Astrocyte of the cerebellum (primary cell): ENCODE data around the gene SEPTIN5.

ENCODE experiments used
- DNase-seq: peaks from one replicate; pipeline ENCODE4 v3.0.0-alpha.2; 2011; ENCODE audit warnings: low read depth
- H3K4me3 ChIP-seq: 2 replicates; pipeline ENCODE4 v1.5.1; 2011; ENCODE audit warnings: mild to moderate bottlenecking, low read depth, low read length, moderate library complexity
- in situ Hi-C: cut with HindIII; loops from 2 replicates; pipeline ENCODE4 v1.10.0; 2017; ENCODE audit warnings: low sequenced_read_pairs
- TF ChIP-seq, protein P1 (sequence below): IDR thresholded peaks from 2 replicates; pipeline ENCODE4 v1.5.1; 2012; ENCODE audit warnings: low read length, low read depth, moderate library complexity, mild to moderate bottlenecking; ENCODE audit errors: missing control alignments

SEPTIN5 gene

DNA sequence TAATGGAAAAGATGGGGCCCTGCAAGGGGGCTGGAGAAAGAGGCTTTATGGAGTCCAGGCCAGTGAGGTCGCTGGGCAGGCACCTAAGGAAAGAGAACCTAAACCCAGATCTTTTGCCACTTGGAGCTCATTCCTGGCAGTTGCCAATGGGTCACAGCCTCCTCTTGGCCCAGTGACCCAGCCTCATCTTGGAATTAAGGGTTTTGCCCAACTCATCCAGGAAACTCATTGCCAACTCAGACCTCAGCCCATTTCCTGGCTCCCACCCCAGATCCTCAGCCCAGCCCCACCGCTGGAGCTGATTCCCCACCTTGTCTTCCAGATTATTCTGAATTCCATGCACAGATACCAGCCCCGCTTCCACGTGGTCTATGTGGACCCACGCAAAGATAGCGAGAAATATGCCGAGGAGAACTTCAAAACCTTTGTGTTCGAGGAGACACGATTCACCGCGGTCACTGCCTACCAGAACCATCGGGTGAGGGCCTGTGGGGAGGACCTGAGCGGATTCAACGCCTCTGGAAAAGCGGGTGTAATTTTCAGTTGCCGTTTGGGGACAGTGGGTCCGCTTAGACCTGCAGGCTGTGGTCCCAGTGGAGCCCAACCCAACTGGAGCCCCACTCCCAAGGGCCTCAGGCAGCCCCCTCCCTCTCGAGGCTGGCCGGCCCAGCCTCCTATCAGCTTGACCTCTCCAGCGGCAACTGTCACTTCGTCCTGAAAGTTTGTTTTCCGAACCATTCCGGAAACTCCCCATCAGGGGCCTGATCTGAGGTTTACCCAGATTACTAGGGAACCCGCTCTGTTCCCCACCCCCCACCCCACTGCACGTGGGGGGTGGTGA, 50.6 kb downstream of the SEPTIN5 start:
- in situ Hi-C loops, result no loop called here

DNA sequence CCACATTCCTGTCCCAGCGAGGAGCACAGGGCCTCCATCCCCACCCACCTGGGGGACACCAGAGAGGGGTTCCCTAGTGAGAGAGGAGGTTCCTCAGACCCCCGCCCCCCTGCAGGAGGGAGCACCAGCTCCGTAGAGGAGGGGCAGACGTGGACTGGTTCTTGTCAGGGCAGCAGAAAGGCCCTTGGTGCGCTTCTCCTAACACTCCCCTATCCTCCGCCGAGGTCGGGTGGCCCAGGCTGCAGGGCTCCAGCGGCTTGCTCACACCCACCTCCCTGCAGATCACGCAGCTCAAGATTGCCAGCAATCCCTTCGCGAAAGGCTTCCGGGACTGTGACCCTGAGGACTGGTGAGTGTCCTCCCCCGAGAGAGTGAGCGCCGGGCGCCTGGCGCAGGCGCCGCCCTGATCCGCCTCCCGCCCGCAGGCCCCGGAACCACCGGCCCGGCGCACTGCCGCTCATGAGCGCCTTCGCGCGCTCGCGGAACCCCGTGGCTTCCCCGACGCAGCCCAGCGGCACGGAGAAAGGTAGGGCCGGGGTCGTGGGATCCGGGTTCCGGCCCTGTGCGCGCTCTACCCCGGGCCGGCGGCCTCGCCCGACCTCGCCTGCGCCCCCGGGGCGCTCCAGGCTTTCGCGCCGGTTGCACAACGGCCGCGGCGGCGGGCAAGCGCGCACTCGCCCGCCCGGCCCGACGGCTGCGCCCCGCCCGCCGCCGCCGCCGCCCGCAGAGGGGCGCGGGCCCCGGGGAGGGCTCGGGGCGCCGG, 51.4 kb downstream of the SEPTIN5 start:
- in situ Hi-C loops, result no loop called here
- H3K4me3 ChIP-seq, result no peak overlapping the region
- TF ChIP-seq, protein P1, sequence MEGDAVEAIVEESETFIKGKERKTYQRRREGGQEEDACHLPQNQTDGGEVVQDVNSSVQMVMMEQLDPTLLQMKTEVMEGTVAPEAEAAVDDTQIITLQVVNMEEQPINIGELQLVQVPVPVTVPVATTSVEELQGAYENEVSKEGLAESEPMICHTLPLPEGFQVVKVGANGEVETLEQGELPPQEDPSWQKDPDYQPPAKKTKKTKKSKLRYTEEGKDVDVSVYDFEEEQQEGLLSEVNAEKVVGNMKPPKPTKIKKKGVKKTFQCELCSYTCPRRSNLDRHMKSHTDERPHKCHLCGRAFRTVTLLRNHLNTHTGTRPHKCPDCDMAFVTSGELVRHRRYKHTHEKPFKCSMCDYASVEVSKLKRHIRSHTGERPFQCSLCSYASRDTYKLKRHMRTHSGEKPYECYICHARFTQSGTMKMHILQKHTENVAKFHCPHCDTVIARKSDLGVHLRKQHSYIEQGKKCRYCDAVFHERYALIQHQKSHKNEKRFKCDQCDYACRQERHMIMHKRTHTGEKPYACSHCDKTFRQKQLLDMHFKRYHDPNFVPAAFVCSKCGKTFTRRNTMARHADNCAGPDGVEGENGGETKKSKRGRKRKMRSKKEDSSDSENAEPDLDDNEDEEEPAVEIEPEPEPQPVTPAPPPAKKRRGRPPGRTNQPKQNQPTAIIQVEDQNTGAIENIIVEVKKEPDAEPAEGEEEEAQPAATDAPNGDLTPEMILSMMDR, result no peak
- DNase-seq, result no peak

More for the DNA sequence above, 50.6 kb downstream of the SEPTIN5 start:
- DNase-seq, result no peak
- H3K4me3 ChIP-seq, result no peak overlapping the region
- TF ChIP-seq, protein P1, result no peak

DNA sequence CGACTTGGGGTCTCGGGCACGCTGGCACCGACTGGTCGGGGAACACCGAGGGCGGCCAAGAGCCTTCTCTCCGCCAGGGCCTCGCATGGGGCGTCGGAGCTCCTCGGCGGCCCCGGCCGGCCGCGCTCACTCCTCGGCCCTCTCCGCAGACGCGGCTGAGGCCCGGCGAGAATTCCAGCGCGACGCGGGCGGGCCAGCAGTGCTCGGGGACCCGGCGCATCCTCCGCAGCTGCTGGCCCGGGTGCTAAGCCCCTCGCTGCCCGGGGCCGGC, 51.9 kb downstream of the SEPTIN5 start:
- in situ Hi-C loops, result no loop called here
- no peak for DNase-seq
- TF ChIP-seq, protein P1, result no peak
- no peak overlapping the region for H3K4me3 ChIP-seq

DNA sequence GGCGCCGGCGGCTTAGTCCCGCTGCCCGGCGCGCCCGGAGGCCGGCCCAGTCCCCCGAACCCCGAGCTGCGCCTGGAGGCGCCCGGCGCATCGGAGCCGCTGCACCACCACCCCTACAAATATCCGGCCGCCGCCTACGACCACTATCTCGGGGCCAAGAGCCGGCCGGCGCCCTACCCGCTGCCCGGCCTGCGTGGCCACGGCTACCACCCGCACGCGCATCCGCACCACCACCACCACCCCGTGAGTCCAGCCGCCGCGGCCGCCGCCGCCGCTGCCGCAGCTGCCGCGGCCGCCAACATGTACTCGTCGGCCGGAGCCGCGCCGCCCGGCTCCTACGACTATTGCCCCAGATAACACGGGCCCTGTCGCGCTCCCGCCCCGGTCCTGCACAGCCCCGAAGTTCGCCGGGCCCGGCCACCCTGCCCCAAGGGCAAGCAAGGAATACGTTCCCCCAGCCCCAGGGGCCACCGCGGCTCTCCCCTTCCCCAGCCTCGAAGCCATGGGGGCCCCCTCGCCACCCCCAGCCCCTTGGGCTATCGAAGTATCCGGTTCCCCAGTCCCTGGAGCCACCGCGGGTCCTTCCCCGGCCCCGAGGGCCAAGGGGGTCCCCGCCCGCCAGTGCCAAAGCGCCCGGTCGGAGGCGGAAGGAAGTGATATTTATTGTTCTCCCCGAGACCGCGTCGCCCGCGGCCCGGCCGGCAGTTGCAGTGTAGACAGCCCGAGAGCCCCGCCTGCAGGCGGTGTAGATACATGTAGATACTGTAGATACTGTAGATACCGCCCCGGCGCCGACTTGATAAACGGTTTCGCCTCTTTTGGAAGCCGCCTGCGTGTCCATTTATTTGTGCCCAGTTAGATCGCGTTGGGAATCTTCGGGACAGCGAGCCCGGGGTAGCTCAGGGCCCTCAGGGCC, 52.5 kb downstream of the SEPTIN5 start:
- TF ChIP-seq, protein P1, result peak; percentile 19
- no peak for DNase-seq
- H3K4me3 ChIP-seq, result no peak overlapping the region
- in situ Hi-C loops, result no loop called here

DNA sequence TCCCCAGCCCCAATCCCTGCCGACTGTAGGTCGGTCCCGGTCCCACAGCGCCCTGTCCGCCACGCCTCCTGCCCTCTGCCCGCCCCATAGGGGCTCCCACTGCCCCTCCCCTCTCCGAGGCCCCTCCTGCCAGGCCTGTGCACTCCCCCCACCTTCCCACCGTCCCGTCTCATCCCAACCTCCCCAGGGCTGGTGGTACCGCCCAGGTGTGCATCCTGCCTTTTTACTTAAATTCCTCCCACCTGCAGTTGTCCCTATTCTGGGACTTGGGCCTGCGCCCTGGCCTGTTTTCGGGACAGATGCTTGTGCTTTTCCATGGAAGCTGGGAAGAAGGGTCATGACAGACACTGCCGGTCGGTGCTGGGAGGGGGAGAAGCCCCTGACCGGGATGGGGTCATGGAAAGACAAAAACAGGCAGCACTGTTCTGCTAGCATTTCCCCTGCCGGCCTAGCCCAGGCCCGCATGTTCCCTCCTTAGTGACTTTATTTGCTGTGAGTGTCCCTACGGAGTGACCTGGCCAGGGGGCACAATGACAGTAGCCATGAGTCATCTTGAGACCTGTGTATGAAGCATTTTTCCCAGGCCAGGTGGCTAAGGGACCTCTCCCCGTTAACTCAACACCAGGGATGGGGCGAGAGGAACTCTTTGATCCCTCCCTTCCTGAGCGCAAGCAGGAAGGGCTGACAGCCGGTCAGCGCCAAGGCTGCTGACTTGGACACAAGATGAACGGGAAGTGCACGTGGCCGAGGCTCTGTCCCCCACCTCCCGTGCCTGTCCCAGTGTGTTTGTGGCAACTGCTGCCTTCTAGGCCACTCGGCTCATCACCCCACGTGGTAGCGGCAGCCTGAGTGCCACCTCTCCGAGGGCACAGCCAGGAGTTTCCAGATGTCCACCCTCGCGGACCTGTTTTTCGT, 53.4 kb downstream of the SEPTIN5 start:
- in situ Hi-C loops, result no loop called here
- no peak overlapping the region for H3K4me3 ChIP-seq
- TF ChIP-seq, protein P1, result no peak
- no peak for DNase-seq
